Stimulated activated CD4-positive, alpha-beta T cell treated with anti-CD3 and anti-CD28 coated beads, Interleukin-15, amount 100 ng/mL, for 24 hours (primary cell): ENCODE data around the gene CTXND1.

Experiments
- DNase-seq: peaks from one replicate; pipeline ENCODE4 v3.0.0-alpha.2; 2020

CTXND1 gene

GRCh38 chr15:80180468-80180867 is 71.5 kb downstream of the CTXND1 start:
- no peak for DNase-seq

DNA sequence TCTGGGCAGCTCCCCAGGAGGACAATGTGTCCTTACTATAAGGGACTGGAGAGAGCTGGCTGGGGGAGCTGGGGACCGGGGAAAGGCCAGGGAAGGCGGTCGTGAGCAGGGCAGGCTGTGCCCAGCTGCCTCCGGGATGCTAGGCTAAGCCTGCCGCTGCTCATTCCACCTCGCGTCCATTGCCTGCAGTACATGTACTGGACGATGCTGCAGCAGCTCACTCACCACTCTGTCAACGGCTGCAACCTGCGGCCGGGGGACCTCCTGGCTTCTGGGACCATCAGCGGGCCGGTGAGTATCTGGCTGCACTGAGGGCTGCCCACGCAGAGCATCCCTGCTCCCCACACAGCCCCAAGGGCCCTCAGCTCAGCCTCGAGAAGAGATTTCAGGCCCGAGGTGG is 72.1 kb downstream of the CTXND1 start:
- DNase-seq = no peak

GRCh38 chr15:80179025-80179759 is 72.8 kb downstream of the CTXND1 start:
- no peak for DNase-seq

GRCh38 chr15:80177156-80177555 is 74.9 kb downstream of the CTXND1 start:
- no peak for DNase-seq

- no peak for DNase-seq
These were observed 75.6 kb downstream of the CTXND1 start for GRCh38 chr15:80176443-80176842.

DNA sequence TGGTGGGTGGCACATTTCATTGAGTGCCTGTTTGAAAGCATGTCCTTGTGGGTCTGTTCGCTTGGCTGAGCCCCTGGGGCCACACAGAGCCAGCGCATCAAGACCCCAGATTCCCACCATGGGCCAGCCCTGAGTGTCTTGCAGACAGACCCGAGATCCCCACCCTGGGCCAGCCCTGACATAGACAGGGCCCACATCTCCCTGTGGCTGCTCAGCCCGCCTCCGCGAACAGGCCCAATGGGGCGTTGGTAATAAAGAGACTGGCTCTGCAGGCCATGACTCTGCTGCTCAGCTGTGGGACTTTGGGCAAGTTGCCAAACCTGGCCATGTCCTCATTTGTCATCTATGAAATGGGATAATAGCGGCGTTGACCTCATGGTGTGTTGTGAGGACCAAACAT is 76.6 kb downstream of the CTXND1 start:
- DNase-seq = no peak

DNA sequence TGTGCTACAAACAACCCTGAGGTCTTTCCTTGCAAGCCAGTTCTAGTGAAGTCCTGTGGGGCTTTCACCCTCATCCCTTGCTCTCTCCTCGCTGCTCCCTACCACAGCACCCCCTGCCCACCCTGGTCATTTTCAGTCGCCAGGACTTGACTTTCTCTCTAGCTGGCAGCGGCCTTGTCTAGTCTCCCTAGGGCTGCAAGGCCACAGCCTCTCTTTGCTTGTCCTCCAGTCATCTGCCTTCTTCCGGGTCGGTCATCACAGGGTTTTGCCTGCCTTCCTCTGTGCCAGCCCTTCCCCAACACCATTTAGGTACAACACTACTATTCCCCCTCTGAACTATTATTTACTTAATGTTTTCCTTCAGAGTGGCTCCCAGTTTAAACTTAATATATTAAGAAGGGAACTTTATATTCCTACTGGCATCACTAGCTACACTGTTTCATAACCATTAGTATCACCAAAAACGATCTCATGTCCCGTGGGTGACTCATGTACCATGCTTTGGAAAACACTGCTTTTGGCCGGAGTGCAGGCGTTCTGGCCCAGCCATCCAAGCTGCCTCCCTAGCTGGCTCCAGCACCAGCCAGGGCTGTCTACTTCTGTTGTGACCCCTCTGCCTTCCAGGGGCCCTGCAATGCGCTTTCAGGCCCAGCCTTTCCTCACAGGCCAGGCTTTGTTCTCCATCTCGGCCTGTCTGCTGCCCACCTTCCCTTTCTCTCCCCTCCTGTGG is 77.8 kb downstream of the CTXND1 start:
- DNase-seq = no peak

- peak; percentile 78 for DNase-seq
These were observed 78.8 kb downstream of the CTXND1 start for GRCh38 chr15:80173022-80173759.

DNA sequence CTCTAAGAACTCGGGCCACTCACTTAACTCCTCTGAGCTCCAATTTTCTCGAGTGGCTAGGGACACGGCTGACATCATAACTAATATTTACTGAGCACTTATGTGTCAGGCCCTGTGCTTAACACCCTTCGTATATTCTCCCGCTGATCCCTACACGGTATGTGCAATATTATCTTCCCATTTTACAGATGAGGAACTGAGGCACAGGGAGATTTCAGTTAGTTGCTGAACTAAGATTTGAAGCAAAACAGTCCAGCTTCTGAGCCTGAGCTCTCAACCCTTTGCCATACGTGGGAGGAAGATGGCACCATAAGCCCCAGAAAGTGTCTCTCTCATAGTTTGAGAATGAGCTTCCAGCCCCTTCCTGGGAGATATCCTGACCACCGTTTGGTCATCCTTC is 79.6 kb downstream of the CTXND1 start:
- no peak for DNase-seq

- no peak for DNase-seq
These were observed 80.2 kb downstream of the CTXND1 start for GRCh38 chr15:80171787-80172186.

DNA sequence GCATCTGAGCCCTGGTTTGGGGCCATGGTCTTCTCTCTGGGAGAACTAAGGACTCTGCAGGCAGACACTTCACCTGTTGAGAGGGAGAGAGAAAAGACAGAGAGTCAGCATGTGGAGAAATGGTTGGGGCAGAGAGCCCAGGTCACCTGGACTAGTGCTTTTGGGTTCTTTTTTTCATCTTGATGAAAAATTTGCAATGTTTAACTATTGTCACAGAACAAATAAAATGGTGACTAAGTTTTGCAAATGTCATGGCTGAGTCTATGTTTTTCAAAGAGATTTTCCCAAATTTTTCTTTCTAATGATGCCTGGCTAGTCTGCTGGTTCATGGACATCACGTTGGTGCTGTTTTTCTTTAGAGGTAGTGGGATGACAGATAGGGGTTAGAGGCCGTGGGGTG is 81.4 kb downstream of the CTXND1 start:
- no peak for DNase-seq

GRCh38 chr15:80169768-80170357 is 82.2 kb downstream of the CTXND1 start:
- no peak for DNase-seq

GRCh38 chr15:80168421-80168820 is 83.6 kb downstream of the CTXND1 start:
- no peak for DNase-seq

- DNase-seq = no peak
These were observed 84.1 kb downstream of the CTXND1 start for GRCh38 chr15:80167936-80168335.

GRCh38 chr15:80163897-80164296 is 88.1 kb downstream of the CTXND1 start:
- DNase-seq = no peak

- DNase-seq = no peak
These were observed 88.8 kb downstream of the CTXND1 start for GRCh38 chr15:80163217-80163616.

DNA sequence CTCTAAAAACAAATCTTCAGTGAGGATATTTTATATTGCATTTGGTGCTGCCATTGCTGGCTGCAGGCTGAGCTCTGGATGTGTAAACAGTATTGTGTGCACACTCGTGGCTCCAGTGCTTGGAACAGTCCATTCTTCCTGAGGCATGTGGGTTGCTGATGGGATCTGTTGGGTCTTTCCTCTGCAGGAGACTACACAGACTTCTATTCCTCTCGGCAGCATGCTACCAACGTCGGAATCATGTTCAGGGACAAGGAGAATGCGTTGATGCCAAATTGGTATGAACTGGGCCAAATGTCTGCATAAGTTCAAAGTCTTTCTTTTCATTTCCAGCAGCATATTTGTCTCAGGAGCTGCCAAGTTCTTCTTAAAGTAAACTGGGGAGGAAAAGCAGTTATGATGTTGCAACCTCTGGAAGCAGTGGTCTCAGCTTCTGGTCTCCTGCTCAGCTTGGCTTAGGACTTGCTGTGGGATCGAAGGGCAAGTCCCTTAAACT is 89.9 kb downstream of the CTXND1 start:
- no peak for DNase-seq

DNA sequence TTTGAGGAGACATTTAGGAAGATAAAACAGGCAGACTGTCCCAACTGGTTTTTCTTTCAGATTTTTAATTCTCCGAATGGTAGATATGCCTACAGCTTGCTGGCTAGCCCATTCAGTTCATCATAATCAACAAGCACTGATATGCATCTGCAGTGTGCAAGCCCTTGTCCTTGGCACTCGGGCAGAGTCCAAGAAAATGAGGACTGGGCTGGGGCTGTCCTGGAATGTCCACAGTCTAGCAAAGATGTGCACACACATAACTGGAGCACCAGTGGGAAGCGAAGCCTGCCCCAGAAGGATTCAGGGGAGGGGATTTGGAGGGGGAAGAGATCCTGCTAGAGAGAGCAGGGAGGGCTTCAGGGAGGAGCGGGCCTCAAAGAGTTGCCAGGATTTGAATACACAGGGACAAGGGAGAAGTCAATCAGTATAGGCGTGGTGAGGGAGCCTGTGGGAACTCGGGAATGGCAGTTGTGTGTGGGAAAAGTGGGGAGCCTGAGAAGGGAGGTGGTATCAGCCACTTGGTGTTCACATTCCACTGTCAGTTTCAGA is 90.5 kb downstream of the CTXND1 start:
- DNase-seq = no peak

DNA sequence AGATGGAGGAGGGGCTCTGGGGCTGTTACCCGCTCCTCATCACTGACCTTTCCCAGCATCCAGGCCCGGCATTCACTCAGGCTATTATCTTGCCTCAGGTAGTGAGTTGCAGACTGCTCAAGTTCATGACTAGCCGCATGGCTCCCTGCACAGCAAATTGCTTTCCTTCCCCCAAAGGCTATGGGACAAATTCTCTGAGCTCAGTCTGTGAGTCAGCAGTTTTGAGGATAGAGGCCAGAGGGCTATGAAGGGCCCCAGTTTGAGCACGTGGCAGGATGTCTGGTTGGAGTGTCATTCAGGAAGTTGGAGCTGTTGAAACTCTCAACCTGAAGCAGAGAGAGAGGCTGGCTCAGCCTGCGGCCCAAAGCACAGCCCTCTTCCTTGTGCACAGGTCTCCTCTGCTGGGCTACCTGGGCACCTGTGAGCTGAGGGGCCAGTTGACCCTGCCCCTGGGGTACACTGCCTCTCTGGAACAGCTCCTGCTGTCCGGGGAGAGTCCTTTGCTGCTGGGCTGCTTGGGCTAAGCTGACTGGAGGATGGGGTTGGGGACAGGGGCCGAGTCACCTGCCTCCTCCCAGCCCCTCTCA is 91.3 kb downstream of the CTXND1 start:
- DNase-seq = peak; percentile 60

DNA sequence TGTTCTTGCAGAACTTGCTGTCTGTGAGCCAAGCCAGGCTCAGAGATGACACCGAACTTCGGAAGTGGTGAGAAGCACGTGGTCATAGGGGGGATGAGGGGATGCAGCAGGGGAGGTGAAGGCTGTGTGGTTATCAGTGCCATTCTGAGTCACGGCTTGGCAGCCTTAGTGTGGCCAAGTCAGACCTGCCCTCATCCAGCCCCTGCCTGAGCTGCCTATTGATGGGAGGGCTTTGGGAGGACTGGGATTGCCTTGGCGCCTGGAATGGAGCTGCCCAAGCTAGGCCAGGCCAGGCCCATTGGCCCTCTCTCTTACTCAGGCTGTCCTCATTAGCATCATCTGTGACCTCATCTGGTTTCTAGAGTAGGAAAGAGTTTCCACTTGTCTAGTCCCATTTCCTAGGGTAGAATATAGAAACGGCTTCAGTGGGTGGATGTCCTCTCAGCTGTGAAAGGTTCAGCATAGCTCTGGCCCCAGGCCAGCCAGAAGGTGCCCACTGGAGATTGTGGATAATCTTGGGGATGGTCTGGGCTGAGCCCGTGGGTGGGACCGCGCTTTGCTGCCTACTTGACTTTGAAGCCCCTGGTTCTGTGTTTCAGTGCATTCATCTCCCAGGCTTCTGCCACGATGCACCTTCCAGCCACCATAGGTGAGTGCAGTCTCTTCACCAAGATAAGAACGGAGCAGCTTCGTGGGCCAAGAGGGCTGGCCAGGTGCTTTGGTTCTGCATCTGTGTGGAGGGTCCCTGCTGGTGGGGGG is 92.0 kb downstream of the CTXND1 start:
- DNase-seq = no peak

- no peak for DNase-seq
These were observed 92.7 kb downstream of the CTXND1 start for GRCh38 chr15:80159301-80159700.

GRCh38 chr15:80157215-80157614 is 94.8 kb downstream of the CTXND1 start:
- DNase-seq = no peak
